NCI-H524 (cell line): ENCODE measurements around the gene CXCL1.

Source experiments
- DNase-seq, 2 experiments: peaks; one replicate each; lab custom pipeline; 2025; lab: John Stamatoyannopoulos, UW

CXCL1 gene

GRCh38 chr4:73869130-73870055, at the start of gene CXCL1:
CXCL1 (plus strand) TSS chr4:73869393; CDS start chr4:73869471, 78 bp downstream.
- DNase-seq, result peak in 1 of 2 experiments; percentile 35

- no peak for DNase-seq
These were observed 47.9 kb upstream of the CXCL1 start for GRCh38 chr4:73821325-73821724.

GRCh38 chr4:73822389-73822788, 46.8 kb upstream of the CXCL1 start:
- no peak for DNase-seq

- DNase-seq, result no peak
These were observed 46.2 kb upstream of the CXCL1 start for GRCh38 chr4:73822812-73823504.

GRCh38 chr4:73823760-73824159, 45.4 kb upstream of the CXCL1 start:
- no peak for DNase-seq

DNA sequence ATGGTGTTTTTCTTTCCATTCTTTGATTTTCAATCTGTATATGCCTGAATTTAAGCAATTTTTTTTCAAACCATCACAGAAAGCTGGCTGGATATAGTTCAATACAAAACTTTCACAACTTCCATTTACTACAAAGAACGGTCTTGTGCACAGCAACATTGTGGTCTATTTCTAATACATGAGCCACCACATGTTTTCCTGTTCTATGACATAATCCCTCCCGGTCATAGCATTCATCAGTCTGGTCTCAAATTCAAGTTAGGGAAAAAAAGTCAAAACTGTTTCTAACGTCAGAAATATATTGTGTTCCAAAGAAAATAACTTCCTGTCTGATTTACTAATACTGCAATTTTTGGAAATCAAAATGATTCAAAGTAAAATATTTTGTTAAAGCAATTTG, 40.2 kb upstream of the CXCL1 start:
- no peak for DNase-seq

- DNase-seq, result no peak
These were observed 37.6 kb upstream of the CXCL1 start for GRCh38 chr4:73831569-73831968.

DNA sequence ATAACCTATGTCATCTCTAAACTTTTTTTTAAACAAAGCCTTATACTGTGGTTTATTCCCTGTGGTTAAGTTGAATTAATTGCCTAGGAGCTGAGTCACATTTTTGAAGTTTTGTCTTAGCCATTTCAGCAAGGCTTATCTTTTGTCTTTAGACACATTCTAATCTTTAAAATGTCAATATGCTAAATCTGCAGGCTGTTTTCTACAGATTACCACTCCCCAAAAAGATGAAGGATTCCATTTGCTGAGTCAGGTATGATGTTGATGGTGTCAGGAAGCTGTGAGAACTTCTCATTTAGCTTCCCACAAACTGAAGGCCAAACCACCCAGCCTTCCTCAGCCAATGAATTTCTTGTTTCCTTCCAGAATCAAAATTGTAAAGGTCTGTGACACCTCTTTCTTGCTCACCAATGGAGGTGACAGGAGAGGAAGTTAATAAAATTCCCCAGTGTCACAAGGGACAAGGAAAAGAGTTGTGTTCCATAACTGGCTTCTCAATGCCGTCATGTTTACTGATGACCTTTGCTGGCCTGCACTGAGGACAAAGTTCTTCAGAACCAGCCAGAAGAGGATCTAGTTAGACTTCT, 36.4 kb upstream of the CXCL1 start:
- no peak for DNase-seq

DNA sequence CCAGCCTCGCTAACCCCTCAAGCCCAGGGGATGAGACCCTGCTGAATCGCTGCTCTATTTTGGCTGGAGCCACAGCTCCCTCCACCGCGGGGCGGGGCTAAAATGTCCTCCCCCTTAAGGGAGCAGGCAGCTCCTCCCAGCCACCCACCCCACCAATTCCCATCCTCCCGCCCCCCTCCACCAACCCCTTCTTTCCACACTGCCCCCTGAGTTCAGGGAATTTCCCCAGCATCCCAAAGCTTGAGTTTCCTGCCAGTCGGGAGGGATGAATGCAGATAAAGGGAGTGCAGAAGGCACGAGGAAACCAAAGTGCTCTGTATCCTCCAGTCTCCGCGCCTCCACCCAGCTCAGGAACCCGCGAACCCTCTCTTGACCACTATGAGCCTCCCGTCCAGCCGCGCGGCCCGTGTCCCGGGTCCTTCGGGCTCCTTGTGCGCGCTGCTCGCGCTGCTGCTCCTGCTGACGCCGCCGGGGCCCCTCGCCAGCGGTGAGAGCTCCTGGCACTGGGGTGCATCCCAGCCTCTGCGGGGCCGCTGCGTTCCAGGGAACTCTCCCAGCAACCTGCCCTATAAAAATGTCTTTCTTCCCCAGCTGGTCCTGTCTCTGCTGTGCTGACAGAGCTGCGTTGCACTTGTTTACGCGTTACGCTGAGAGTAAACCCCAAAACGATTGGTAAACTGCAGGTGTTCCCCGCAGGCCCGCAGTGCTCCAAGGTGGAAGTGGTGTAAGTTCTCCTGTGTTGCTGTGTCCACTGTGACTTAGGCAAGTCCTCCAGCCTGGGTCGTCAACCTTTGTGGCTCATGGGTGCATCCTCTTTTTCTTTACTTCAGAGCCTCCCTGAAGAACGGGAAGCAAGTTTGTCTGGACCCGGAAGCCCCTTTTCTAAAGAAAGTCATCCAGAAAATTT, 32.6 kb upstream of the CXCL1 start, which contains the start of gene CXCL6:
Gene CXCL6 (plus strand): TSS at position 306 of the 907 bp plus-strand sequence. CDS start 73 bp downstream, at position 379.
- peak in 1 of 2 experiments; percentile 42 for DNase-seq

DNA sequence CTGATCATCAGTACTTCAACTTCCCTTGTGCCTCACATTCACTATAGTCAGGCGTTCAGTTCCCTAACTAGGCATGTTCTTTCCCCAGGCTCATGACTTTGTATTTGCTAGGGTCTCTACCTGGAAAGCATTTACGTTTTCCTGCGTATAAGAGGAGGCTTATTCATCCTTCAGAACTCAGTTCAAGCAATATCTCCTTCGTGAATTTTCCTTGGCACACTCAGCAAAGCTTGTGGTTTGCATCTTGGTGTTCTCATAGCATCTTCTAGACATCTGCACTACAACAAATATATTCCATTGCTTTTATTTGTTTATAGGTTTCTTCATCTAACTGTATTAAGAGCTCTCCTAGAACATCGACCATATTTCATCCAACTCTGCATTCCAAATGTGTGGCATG, 30.1 kb upstream of the CXCL1 start:
- DNase-seq, result no peak

- no peak for DNase-seq
These were observed 29.5 kb upstream of the CXCL1 start for GRCh38 chr4:73839715-73840114.

DNA sequence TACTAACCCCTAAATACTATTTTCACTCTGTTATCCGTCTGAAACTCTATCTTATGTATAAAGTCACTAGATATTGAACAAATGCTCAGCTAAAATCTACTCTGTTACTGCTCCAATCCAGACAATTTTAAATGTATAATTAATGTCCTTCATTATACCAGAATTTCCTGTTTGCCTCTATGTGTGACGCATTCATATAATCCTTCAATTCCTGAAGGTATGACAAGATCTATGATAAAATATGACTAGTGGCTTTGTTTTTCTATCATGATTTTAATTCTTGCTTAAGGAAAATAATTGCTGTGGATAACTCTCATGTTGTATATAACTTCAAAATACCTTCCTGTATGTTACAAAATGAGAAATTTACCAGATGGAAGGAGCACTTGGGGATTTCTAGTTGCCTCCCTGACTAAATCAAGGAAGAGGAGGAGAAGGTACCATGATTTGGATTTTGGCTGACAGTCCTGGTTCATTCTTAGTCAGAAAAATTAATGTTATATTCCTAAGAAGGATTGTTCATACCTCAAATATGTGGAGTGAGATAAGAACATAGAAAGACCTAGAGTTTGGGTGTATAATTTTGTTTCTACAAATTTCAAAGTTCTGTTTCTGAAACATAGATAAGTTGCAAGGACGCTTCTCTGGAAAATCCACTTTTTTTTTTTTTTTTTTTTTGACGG, 27.8 kb upstream of the CXCL1 start:
- no peak for DNase-seq

GRCh38 chr4:73842696-73843095, 26.5 kb upstream of the CXCL1 start:
- no peak for DNase-seq

- no peak for DNase-seq
These were observed 25.8 kb upstream of the CXCL1 start for GRCh38 chr4:73843369-73843768.

DNA sequence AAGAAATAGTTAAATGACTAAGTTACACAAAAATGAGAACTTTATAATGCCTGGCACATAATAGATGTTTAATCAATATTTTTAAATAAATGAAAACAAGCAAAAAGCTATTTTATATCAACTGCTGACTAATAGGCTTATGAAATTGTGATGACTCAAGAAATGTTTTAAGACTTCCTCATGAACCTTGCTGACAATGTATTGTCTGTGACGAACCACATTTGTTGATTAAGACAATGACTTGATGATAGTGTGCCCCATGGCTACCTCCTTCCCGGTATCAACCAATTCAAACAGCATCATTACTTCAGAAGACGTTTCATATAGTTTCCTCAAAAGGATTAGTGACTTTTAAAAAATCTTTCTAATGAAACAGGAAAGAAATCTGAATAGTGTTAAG, 24.8 kb upstream of the CXCL1 start:
- DNase-seq, result no peak

DNA sequence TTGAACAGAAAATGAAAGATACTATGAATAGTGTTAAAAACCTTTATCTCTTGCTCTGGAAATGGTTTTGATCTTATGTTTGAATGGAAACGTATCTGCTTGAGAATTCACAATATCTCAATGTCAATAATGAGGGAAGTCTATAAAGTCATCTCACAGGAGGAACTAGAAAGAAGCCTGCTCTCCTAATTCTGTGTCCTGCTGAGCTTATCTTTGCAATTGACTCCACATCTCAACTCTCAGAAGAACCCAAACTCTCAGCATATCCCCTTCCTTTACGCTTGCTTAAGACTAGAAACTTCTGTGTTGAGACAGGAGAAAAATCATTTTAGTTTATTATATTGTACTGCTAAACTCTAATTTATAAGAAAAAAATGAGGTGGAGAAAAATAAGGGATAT, 24.4 kb upstream of the CXCL1 start:
- no peak for DNase-seq

GRCh38 chr4:73847526-73848182, 21.5 kb upstream of the CXCL1 start:
- no peak for DNase-seq

DNA sequence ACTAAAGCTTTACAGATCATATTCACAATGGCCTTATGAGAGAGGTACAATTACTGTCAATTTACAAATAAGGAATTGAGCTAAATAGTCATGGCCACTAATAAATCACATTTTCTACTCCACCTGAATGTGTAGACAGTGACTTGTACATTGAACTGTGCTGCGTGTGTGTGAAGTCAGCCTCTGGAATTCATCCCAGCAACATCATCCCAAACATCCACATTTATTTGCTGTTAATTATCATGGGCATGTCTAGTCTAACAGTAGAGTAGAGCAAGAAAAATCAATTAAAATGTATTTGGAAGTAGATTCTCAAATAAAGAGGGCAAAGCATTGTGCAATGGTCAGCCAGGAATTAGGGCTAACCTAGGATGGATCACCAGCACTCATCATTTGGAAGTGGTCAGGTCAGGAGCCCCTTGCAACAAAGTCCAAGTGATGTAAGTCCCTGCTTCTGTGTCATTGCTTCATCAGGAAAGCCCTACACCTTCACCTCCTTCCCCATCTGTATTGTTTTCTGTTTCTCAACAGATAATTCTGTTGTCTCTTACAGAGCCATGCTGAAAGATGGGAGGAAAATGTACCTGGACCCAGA, 20.9 kb upstream of the CXCL1 start:
- DNase-seq, result no peak

- DNase-seq, result no peak
These were observed 18.8 kb upstream of the CXCL1 start for GRCh38 chr4:73850261-73850970.
